ENCODE results near the gene TUBA1B.

Gene TUBA1B

DNA sequence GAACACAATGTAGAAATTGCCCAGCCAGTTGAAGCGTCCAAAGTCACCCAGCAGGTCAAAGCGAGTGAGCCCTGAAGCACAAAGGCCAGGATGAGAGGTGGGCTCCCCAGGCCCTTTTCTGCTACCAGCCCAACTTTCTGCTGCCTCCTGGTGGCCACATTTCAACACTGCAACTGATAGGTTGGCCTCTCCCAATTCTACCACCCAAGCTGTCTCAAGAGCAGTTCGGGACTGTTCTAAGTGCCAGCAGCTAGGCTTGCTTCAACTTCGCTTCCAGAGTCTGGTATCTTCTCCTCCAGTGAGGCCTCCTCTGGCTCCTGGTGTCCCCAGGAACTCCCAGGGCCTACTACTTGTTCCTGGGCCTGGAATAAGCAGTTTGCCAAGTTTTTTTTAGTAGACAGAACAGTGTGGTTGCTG is 33.2 kb downstream of the TUBA1B start:
- TF ChIP-seq, protein P1, sequence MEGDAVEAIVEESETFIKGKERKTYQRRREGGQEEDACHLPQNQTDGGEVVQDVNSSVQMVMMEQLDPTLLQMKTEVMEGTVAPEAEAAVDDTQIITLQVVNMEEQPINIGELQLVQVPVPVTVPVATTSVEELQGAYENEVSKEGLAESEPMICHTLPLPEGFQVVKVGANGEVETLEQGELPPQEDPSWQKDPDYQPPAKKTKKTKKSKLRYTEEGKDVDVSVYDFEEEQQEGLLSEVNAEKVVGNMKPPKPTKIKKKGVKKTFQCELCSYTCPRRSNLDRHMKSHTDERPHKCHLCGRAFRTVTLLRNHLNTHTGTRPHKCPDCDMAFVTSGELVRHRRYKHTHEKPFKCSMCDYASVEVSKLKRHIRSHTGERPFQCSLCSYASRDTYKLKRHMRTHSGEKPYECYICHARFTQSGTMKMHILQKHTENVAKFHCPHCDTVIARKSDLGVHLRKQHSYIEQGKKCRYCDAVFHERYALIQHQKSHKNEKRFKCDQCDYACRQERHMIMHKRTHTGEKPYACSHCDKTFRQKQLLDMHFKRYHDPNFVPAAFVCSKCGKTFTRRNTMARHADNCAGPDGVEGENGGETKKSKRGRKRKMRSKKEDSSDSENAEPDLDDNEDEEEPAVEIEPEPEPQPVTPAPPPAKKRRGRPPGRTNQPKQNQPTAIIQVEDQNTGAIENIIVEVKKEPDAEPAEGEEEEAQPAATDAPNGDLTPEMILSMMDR (IDR thresholded peaks at IDR 0.05), result peak; percentile 83

- TF ChIP-seq, protein P1 (IDR thresholded peaks at IDR 0.05), result no peak
Measured at GRCh38 chr12:49097381-49097780, 33.8 kb downstream of the TUBA1B start.

- TF ChIP-seq, protein P1 (IDR thresholded peaks at IDR 0.05), result no peak
Measured at GRCh38 chr12:49094975-49095365, 36.2 kb downstream of the TUBA1B start.

DNA sequence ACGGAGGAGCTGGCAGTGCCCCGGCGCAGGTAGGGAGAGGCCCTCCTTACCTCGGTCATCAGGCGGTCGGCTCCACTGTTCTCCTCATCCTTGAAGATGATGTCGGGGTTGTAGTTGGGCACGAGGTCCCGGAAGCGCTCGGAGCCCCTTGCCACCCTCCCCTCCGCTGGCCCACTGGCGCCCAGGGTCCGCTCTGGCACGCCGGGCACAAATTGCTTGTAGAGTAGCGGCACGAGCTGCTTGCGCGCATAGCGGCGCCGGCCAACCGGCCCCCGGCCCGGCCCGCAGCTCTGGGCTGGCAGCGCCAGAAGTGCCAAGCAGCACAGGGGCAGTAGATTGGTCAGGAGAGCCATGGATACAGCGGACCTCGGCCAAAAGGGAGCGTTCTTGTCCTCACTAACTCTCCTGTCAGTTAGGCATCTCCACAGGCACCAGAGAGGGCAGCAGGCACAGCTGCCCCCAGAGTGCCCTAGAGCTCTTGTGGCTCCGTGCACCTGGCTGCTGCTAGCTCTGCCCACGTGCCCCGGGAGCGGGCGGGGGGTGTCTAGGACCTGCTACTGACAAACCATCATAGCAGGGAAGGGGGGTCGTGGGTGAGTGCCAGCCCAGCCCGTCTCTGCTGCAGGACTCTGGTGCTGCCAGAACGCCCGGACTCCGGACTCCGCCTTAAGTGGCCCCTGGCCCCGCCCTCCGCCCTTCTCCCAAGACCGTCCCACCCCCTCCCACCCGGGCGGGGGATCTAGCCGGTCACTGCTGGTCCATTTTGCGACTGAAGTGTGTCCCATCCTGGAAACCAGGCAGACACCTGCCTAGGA is 36.8 kb downstream of the TUBA1B start, which contains the start of gene DHH:
Gene DHH (minus strand): TSS at position 642 of the 815 bp plus-strand sequence. CDS start 289 bp downstream, at position 353.
- TF ChIP-seq, protein P1 (IDR thresholded peaks at IDR 0.05), result no peak

DNA sequence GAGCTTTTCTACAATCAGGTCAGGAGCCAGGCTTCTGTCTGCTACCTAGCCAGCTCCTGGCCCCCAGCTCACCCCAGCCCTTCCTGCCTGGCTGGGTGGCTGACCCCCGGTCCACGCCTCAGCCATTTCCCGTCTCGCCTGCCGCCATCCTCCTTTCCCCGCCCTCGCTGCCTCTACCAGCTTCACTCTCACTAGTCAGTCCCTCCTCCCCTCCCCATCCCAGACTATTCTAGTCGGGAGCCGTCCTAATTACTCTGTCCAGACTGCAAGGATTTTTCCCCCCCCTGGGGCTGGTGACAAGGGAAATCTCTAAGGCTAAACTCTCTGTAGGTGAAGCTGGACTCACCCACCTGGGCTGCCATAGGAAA is 37.4 kb downstream of the TUBA1B start:
- TF ChIP-seq, protein P1 (IDR thresholded peaks at IDR 0.05), result no peak

GRCh38 chr12:49092816-49093406 is 38.3 kb downstream of the TUBA1B start:
- TF ChIP-seq, protein P1 (IDR thresholded peaks at IDR 0.05), result no peak

DNA sequence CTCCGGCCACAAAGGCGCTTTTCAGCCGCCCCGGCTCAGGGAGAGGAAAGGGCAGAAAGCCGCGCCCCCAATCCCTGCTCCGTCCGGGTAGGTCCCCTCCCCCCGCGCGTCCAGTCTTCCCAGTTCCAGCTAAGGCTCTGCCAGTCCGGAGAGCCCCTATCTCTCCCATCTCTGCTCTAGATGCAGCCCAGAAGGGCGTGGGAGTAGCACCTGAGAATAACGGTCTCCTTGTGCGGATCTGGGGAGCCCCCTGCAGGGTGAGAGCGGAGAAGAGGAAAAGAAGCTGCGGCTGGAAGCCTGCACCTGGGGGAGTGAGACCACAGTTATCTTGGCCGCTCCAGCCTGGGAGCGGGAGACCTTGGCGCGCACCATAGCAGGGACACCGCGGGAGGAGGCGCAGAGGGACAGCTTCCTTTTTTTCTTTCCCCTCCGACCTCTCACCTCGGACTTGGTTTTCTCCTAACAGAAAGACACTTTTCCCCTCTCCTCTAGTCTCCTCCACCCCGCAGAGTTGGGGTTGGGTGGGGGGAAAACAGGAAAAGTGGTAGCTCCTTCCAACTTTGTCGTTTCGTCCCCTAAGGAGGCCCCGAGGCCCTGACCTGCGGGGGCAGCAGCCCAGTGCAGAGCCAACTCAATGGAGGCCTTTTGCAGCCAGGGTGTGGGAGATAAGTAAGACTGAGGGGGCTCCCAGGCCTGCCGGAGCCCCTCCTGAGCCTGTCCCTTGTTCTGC is 38.9 kb downstream of the TUBA1B start:
- TF ChIP-seq, protein P1 (IDR thresholded peaks at IDR 0.05), result peak; percentile 26; the same call in 1 of the 2 replicates
